HL-60/S4 treated with phorbol 12-myristate 13-acetate at 8.2 ng/mL for 4 days and 3 days (cell line): ENCODE measurements around the gene FHL2.

Source experiments
- in situ Hi-C: fragments of 300-500 bp; cut with MboI; formaldehyde crosslinking; loops from 2 replicates; pipeline ENCODE4 v1.15.0; 2022; ENCODE audit warnings: low sequenced_read_pairs

The FHL2 gene

GRCh38 chr2:105320651-105321215, 78.1 kb downstream of the FHL2 start:
- in situ Hi-C loops, result no loop called here

- in situ Hi-C loops, result no loop called here
Observed at GRCh38 chr2:105317937-105318336, 80.9 kb downstream of the FHL2 start.

GRCh38 chr2:105315314-105315713, 83.5 kb downstream of the FHL2 start:
- in situ Hi-C loops, result no loop called here

- in situ Hi-C loops, result no loop called here
Observed at GRCh38 chr2:105313877-105314276, 85.0 kb downstream of the FHL2 start.
